Fibroblast of villous mesenchyme (primary cell): ENCODE data around the gene JAZF1. TPM values are rescaled to one million over a fixed set of nuclear protein-coding genes. Genes with fewer than 3 reads are reported as not detected.

ENCODE experiments used
- DNase-seq: peaks from one replicate; pipeline ENCODE4 v3.0.0-alpha.2; 2010; ENCODE audit warnings: low read depth
- H3K4me3 ChIP-seq: 2 replicates; pipeline ENCODE4 v1.5.1; 2011; ENCODE audit warnings: low read depth, mild to moderate bottlenecking, low read length
- CTCF ChIP-seq: IDR thresholded peaks from 2 replicates; pipeline ENCODE4 v1.5.1; 2012; ENCODE audit warnings: low read depth, mild to moderate bottlenecking, low read length; ENCODE audit not compliant: insufficient read depth
- total RNA-seq: library from RNA; depleted of rRNA; stranded (reverse); fragments of >200 nt; gene quantifications from 2 replicates; pipeline ENCODE4 v1.2.3, GENCODE V29; 2012

Gene JAZF1
- total RNA-seq, 1 donor: 38.4 TPM

DNA sequence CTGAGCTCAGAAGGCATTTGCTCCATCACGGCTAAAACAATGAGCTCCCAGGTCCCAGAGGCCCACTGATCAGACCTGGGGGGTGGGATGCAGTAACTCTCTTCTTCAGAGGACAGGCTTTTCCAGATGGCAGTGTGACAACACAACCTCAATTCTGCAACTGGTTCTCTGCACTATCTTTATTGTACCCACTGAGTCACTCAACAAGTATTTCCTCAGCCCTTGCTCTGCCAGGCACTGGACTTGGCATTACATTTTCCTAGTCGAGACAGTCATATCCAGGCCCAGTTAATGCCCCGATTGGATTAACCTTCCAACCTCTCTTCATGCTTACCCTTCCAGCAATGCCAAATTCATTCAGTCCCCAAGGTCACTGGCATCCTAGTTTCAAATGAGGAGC lies 72.6 kb downstream of the JAZF1 start:
- no peak overlapping the region for H3K4me3 ChIP-seq
- no peak for DNase-seq
- no peak for TF ChIP-seq CTCF

DNA sequence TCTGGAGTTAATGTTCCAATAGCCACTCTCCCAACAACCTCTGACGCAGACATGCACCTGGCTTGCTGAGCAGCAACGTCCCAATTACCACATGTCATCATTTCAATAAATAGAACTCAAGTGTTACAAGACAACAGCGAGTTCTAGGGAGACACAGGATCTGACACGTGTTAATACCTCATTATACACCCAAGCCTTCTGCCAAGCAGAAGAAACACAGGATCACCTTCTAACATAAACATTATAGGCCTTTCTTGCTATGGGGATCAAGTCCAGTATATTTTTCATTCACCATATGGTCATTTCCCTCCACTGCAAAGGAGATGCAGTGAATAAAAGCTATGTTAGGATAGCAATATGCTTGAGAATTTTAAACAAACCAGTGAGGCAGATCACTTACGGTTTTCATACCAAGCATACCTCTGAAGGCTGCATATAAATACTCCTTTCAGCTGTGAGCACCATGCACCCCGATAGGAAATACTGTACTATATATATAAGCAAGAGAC lies 74.2 kb downstream of the JAZF1 start:
- peak; percentile 90 for DNase-seq
- no peak overlapping the region for H3K4me3 ChIP-seq
- TF ChIP-seq CTCF: no peak

GRCh38 chr7:28105234-28105633 lies 75.4 kb downstream of the JAZF1 start:
- TF ChIP-seq CTCF: no peak
- no peak overlapping the region for H3K4me3 ChIP-seq
- DNase-seq: no peak

DNA sequence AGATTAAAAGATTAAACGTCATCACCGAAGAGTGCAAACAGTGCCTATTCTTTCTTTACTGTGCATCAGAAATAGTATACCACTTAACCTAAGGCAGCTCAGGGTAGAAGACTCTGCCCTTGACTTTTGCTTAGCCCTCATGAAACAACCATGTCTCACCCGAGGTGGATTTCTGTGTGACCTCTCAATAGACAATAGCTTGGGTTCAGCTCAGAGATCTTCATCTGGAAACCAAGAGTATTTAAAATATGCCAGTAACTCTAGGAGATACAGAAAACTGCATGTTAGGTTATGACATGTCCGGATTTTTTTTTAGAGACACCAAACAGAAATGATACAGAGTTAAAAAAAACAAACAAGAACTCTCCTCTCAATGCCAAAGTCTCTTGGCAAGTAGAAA lies 75.8 kb downstream of the JAZF1 start:
- DNase-seq: no peak
- no peak for TF ChIP-seq CTCF
- H3K4me3 ChIP-seq: no peak overlapping the region

GRCh38 chr7:28104041-28104541 lies 76.5 kb downstream of the JAZF1 start:
- TF ChIP-seq CTCF: no peak
- H3K4me3 ChIP-seq: no peak overlapping the region
- DNase-seq: peak; percentile 66

- no peak overlapping the region for H3K4me3 ChIP-seq
- no peak for TF ChIP-seq CTCF
- DNase-seq: peak; percentile 97
These were observed 77.8 kb downstream of the JAZF1 start for GRCh38 chr7:28102797-28103196.

- no peak overlapping the region for H3K4me3 ChIP-seq
- peak; percentile 80 for DNase-seq
- peak; percentile 73 for TF ChIP-seq CTCF
These were observed 83.9 kb downstream of the JAZF1 start for GRCh38 chr7:28096713-28097112.
